MV-4-11 (cell line): ENCODE results near the gene COL8A2.

Source experiments
- DNase-seq: peaks from one replicate; lab custom pipeline; 2025; lab: John Stamatoyannopoulos, UW

COL8A2 gene

DNA sequence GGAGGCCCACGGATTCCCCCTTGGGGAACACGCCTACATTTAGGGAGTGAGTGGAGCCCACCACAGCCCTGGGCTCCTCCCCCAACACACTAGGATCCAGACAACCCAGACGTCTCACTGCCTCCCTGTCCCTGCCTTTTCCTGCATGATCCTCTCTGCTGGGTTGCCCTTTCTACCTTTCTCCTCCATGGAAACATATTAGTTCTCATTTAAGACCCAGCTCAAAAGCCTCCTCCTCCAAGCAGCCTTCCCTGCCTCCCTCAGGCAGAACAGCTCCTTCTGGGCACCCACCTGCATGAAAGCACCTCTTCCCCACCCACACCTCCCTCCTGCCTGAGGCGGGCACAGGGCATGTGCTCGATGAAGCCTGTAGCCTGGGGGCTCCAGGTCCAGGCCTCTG lies 10.7 kb downstream of the COL8A2 start:
- no peak for DNase-seq

DNA sequence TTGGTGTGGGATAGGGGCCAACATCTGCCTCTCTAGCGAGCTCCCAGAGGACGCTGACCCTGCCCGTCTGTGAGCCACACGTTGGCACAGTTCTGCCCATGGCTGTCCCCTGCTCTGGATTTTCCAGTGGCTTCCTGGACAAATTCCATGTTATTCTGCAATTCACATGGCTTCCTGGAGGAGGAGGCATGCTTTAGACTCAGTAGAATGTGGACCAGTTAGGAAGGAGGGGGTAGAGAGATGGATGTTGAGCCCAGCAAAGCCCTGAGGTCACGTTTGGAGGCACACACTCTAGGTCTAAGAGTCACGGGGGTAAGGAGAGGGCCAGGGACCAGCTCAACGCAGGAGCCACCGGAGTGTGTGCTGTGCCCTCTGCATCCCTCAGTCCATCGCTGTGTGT lies 12.2 kb downstream of the COL8A2 start:
- DNase-seq: no peak

DNA sequence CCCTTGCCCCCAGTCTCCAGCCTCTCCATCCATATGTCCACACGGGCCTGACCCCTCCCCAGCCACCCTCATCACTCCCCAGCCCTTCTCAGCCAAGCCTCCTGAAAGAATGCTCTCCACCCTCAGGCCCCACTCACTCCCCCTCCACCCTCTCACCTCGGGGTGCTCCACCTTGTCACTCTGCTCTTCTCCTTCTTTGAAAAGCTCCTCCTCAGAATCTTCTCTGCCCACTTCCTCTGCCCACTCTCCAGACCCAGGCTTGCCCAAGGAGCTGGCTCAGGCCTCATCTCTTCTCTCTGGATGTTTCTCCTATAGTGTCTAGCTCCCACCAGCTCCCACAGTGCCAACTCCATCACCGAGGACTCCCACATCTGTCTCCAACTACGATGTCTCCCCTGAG lies 13.9 kb downstream of the COL8A2 start:
- no peak for DNase-seq

DNA sequence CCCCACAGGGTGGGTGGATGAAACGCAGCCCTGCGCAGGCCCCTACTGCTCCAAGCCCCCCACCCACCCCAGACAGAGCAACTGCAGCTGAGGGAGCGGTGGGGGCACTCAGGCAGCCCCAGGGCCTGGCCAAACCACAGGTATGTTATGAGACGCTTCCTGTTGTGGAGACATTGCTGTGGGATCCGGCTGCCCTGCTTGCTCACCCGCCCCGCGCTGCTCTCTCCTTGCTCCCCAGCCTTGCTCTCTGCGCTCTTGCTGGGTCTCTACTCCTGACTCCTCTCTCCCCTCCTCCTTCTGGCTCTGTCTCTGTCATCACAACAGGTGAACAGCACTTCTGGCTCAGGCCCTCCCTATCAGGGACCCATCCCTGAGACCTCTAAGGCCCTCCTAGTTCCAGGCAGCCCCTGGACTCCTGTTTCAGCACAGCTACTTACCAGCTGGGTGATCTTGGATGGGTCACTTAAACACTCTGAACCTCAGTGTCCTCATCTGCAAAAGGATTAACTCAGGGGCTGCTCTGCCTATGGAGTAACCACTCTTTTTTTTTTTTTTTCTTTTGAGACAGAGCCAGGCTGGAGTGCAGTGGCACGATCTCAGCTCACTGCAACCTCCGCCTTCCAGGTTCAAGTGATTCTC lies 15.9 kb downstream of the COL8A2 start:
- peak; percentile 14 for DNase-seq

DNA sequence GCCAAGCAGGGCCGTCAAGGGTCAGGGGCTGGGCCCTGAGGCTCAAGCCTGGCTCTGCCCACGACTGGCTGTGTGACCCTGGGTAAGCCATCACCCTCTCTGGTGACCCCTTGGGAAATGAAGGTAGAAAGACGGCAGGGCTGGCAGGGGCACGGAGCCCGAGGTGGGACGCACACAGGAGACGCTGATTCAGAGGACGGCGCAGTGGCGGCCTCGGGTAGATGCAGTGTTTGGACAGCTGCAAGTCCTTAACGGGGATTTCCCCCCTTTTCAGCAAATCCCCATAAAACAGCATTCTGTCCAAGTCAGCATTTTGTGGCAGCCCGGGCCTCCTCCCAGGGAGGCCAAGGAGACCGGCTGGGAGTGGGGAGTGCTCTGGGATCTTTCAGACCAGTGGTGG lies 16.7 kb downstream of the COL8A2 start:
- no peak for DNase-seq

DNA sequence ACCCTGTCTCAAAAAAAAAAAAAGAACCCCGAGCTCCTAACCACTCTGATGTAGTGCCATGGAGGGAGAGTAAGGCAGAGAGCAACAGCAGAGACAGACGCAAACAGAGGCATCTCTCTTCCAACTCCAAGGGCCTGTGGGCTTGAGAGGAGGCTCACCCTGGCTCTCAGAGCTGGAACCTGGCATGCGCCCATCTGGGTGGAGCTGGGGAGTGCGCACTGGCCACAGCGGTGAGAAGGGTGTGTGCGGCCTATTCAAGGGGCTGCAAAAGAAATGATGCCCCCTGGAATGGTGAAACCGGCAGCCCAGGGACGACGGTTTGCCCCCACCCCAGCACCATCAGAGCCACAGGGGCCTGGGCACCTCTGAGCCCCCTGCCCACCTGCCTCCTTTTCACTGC lies 17.6 kb downstream of the COL8A2 start:
- DNase-seq: no peak

DNA sequence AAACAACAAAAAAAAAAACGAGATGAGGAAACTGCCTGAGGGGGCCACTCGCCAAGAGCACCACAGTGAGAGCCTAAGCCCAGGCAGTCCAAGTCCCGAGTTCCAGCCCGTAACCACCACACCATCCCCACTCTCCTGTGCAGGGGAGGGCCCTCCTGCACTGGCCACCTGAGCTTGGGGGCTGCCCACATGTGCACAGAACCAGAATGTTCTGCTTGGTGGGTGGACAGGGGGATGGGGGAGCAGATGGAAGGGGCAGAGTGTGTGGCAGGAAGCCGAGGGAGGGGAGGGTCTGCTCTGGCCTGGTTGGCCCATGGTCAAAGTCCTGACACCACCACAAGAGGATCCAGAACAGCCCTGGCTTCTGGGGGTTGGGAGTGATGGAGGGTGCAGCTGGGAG lies 18.8 kb downstream of the COL8A2 start:
- no peak for DNase-seq

DNA sequence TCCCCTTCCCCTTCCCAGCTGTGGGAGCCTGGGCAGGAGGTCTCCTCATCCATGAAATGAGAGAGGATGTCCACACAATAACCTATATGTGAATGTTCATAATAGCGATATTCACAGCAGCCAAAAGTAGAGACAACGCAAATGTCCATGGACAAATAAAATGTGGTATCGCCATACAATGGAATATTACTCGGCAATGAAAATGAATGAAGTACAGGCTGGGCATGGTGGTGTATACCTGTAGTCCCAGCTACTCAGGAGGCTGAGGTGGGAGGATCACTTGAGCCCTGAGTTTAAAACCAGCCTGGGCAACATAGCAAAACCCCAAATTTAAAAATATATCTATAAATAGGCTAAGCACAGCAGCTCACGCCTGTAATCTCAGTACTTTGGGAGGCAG lies 23.5 kb downstream of the COL8A2 start:
- no peak for DNase-seq

DNA sequence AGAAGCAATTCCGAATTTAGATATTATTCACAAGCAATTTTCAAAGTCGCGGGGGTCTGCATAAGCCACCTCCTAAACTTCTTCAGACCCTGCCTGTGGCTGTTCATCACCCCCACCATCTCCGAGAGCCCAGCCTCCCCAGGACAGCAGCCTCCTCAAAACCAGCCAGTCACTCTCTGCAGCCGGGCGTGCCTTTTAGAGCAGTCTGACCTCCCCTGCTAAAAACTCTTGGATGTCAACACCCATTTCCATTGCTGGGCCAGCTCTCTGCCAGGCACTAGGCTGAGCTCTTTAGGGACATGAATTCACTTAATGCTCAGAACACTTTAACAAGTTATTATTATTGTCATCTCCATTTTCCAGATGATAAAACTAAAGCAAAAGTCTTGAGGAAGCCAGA lies 24.6 kb downstream of the COL8A2 start:
- DNase-seq: no peak

DNA sequence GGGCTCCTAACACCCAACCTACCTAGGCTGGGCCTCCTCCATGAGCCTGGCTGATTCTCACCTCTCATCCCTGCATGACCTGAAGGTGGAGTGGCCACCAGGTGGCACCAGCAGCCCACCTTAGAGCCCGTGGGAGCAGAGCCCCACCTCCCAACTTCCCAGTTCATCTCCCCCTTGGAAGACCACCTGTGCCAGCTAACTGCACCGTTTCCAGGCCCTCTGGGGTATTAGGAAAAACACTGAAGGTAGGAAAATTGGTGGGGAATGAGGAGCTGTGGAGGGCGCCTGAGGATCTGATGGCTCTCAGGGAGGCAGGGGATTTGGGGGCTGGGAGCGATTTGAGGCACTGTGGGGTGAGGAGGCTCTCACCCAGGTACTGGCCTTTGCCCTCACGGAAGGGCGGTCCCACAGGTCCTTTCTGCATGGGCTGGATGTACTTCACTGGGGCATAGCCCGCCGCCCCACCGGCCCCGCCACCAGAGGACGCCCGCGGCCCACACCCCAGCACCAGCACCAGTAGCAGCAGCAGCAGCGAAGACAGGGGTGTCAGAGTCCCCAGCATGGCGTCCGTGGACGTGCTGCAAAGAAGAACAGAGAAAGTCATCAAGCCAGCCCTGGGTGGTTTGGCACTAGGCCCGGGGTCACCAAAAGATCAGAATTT lies 25.2 kb downstream of the COL8A2 start:
- DNase-seq: peak; percentile 72

DNA sequence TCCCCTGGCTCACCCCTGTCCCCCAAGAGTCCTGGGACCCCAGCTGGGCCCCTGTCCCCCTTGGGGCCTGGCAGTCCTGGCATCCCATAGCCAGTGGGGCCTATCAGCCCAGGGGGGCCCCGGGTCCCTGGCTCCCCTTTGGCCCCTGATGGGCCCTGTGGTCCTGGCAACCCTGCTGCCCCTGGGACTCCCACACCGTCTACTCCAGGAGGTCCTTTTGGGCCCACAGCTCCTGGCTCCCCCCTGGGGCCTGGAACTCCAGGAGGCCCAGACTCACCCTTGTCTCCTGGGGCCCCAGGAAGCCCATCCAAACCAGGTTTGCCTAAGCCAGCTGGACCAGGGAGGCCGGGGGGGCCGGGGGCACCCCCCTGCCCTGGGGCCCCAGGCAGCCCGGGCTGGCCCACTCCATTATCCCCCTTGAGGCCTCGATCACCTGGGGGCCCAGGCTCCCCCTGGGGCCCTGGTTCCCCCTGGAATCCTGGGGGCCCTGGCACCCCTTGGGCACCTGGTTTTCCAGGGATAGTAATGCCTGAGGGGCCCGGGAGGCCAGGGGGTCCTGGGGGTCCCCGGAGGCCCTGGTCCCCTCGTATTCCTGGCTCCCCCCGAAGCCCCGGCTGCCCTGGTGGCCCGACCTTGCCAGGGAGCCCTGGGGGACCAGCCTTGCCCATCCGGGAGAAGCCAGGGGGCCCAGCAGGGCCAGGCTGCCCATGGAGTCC lies 26.2 kb downstream of the COL8A2 start:
- no peak for DNase-seq

DNA sequence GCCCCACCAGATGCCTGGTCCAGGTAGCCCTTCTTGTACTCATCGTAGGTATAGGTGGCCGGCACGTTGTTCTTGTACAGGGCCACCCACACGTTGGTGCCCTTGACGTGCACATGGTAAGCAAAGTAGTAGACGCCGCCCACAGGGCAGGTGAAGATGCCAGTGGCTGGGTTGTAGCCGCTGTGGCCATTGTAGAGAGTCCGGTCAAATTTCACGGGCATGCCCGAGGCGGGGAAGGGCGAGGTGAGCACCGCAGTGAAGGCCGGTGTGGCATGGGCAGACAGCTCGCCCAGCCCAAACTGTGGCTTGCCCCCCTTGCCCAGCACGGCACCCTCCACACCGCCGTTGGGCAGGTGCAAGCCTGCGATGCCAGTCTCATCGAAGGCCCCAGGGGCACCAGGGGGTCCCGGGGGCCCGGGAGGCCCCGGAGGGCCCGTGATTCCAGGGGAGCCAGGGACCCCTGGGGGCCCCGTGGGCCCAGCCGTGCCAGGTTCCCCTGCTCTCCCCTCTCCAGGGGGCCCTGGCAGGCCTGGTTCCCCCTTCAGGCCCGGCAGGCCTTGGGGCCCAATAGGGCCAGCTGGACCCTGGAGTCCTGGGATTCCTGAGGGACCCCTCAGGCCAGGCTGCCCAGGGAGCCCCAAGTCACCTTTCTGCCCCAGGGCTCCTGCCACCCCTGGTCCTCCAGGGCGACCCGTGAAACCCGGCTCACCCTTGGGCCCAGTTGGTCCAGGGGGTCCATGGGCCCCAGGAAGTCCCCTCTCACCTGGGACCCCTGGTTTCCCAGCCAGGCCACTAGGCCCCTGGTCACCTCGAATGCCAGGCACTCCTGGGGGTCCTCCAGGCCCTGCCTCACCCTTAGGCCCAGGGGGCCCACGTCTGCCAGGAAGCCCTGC lies 27.1 kb downstream of the COL8A2 start:
- DNase-seq: no peak

DNA sequence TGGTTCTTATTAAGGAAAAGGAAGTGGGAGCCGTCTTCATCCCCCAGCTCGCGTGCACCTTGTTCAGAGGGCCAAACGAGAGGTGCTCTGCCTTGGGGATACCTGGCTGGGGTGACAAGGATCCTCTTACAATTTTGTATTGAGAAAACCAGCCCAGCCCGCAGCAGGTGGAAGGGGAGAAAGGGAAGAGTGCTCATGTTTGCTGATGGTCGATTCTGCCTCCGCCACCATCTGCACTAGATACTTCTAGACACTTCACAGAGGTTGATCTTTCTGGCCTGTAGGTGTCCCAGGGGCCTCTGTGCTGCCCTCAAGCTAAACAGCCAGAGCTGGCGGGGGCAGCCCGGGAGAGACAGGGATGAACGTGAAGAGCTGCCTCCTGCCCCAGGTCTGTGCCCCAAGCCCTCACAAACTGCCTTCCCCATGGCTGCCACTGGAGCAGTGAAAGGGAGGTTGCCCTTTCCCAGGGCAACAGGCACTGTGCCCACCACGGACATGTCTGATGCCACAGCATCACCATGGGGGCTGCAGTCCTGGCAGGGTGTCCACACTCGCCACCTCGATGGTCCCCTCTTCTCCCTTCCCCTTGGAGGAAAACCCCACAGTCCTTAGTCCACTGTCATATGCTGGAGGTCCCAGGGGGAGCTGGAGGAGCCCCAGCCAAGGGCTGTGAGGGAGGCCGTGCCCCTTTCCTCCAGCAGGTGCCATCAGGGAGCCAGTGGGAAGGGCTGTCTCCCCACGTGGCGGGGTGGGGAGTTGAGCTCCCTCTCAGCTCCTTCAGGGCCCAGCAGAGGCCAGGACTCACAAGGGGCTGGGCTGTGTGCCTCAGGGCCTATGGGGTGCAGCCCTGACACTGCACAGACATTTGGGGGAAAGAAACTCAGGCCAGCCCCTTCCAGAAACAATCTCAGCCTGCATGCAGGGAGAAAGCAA lies 28.3 kb downstream of the COL8A2 start:
- DNase-seq: no peak

DNA sequence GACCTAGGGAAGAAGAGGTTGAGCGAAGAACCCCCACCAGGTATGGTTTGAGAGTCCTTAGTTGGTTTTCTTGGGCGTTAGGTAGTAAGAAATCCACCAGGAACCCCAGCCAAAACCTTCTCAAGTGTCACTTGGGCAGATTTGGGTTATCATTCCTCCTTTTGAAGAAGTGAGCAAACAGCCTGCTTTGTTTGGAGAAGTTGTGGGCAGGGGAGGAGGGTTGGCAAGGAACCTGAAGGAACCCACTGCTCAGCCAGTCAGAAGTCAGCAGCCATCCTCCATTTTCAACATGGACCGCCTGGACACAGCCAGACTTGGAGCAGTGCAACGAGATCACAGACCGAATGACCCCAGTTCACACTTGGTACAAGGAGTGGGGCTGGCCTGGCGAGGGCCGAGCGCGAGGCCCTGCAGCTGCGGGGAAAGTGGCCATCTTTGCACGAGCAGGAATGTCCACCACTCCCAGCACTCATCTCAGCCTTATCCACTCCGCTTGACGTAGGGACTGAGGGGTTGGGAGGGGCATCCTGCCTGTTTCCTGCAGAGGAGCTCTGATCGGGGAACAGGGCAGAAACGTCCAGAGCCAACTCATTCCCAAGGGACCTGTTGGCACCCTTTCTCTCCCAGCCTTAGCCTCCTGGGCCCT lies 29.1 kb downstream of the COL8A2 start:
- DNase-seq: peak; percentile 83

DNA sequence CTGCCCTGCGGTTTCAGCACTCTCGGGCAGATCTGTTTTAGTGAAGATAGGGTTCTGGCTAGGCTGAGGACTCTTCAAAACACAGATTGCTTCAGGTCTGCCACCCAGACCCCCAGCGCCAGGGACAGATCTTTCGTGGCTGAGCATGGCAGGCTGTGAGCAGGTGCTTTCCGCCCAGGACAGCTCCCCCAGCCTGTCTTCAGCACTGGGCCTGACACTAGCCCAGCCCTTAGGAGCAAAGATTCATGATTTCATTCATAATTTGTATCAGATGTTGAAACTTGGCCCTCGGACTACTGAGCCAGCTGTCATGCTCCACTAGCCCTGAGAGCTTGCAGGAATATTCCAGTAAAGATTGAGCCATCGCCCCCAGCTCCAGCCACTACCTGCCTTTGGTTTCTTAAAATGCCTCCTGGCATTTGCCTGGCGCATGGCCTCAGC lies 30.4 kb downstream of the COL8A2 start:
- no peak for DNase-seq

DNA sequence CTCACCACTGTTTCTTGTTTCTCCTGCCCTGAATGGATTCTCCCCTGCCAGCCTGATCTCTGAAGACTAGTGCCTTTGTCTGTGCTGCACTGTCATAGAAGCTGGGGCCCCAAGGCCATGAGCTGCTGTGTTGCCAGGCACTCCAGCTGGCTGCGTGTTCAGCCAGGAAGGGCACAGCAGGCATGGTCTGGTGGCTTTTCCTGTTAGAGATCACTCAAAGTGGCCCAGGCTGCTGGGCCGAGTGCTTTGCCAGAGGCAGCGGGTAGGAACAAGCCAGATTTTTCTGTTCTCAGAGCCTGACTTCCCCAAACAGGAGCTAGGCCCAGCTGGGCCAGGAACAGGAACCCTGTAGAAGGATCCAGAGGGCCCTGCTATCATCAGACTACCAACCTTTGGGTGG lies 31.1 kb downstream of the COL8A2 start:
- peak; percentile 33 for DNase-seq

DNA sequence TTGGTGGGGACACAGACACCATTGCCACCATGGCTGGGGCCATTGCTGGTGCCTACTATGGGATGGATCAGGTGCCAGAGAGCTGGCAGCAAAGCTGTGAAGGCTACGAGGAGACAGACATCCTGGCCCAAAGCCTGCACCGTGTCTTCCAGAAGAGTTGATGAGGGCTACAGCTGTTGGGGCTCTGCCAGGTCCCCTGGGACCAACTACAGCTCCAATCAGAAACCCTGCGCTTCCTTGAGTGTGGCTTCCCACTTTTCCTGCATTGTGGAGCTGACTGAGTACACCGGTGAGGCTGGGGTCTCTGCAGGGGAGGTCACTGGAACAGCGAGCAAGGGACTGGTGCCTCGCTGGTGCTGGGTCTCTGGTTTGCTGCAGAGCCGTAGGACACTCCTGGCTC lies 31.8 kb downstream of the COL8A2 start:
- DNase-seq: no peak

DNA sequence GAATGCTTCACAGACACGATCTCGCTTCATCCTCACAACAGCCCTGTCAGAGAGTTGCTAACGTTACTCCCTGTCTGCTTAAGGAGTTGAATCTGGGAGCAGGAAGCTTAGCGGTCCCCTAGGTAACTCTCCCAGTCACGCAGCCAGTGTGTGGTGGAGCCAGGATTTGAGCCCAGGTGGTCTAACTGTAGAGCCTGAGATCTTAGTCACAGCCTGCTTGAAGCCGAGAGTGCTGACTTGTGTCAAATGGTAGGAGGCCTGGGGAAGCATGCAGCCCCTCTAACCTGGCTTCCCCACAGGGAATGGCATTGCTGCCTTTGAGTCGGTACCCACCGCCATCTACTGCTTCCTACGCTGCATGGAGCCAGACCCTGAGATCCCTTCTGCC lies 32.2 kb downstream of the COL8A2 start:
- DNase-seq: no peak

DNA sequence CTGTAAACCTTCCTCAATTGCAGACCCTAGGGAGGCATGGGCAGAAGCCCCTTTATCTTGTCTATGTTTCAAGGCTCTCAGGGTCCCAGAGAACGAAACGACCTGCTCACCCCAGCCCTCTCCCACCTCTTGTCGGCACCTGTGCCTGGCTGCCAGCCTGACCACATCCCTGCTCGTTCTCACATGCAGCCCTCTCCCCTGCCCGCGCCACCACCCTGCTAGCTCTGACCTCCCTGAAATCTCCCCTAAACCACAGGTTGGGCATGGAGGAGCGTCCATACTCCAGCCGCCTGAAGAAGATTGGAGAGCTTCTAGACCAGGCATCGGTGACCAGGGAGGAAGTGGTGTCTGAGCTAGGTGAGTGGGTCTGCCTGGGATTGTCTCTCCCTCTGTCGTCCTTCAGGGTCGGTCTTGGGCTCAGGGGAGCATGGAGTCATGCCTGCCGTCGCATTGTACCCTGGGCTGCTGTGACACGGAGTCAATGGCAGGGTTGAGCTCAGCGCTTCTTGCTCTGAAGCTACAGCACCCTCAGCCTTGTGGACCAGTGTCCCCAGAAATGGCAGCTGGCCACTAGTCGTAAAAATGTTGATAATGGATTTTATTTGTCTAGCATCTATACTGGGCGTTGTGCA lies 32.7 kb downstream of the COL8A2 start:
- DNase-seq: no peak

DNA sequence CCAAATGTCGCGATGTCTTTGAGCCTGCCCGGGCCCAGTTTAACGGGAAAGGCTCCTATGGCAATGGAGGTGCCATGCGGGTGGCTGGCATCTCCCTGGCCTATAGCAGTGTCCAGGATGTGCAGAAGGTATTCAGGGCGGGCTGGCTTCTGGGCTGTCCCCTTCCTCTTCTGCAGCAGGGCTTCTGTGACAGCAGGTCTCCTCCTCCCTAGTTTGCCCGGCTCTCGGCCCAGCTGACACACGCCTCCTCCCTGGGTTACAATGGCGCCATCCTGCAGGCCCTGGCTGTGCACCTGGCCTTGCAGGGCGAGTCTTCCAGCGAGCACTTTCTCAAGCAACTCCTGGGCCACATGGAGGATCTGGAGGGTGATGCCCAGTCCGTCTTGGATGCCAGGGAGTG lies 33.3 kb downstream of the COL8A2 start:
- DNase-seq: no peak
